Neural progenitor cell (in vitro differentiated cells): Measurements from ENCODE around the gene AGPAT4. TPM values are rescaled to one million over a fixed set of nuclear protein-coding genes. Genes with fewer than 3 reads are reported as not detected.
A peak's percentile ranks its signal among the peaks of the same experiment; 100 is the strongest.

ENCODE experiments used
- DNase-seq: peaks from one replicate; pipeline ENCODE4 v3.0.0-alpha.2; 2016; ENCODE audit warnings: low spot score
- H2AFZ ChIP-seq: fragments of 200-600 bp; sonication (generic); replicated peaks from 2 replicates; pipeline ENCODE4 v1.6.1; 2016; ENCODE audit warnings: antibody characterized with exemption
- H3F3A ChIP-seq: fragments of 200-600 bp; sonication (generic); 2 replicates; pipeline ENCODE4 v1.6.1; 2016; ENCODE audit warnings: antibody characterized with exemption, low read depth
- H3K27ac ChIP-seq: fragments of 200-600 bp; sonication (generic); 2 replicates; pipeline ENCODE4 v1.5.1; 2016; ENCODE audit warnings: mild to moderate bottlenecking
- H3K27me3 ChIP-seq: fragments of 200-600 bp; sonication (generic); 2 replicates; pipeline ENCODE4 v1.6.1; 2016; ENCODE audit warnings: mild to moderate bottlenecking, moderate library complexity
- H3K36me3 ChIP-seq: fragments of 200-600 bp; sonication (generic); 2 replicates; pipeline ENCODE4 v1.5.1; 2016
- H3K4me1 ChIP-seq: fragments of 200-600 bp; sonication (generic); 2 replicates; pipeline ENCODE4 v1.6.1; 2016; ENCODE audit warnings: mixed run types
- H3K4me2 ChIP-seq: fragments of 200-600 bp; sonication (generic); 2 replicates; pipeline ENCODE4 v1.6.1; 2016
- H3K4me3 ChIP-seq: fragments of 200-600 bp; sonication (generic); 2 replicates; pipeline ENCODE4 v1.5.1; 2016
- H3K79me2 ChIP-seq: fragments of 200-600 bp; sonication (generic); 2 replicates; pipeline ENCODE4 v1.6.1; 2016; ENCODE audit warnings: low read depth
- H3K9ac ChIP-seq: fragments of 200-600 bp; sonication (generic); 2 replicates; pipeline ENCODE4 v1.6.1; 2016
- H3K9me3 ChIP-seq: fragments of 200-600 bp; sonication (generic); 2 replicates; pipeline ENCODE4 v1.5.1; 2016; ENCODE audit warnings: low read depth
- H4K20me1 ChIP-seq: fragments of 200-600 bp; sonication (generic); 2 replicates; pipeline ENCODE4 v1.6.1; 2016; ENCODE audit warnings: low read depth
- H3K27ac Mint-ChIP-seq: 3 replicates; pipeline ENCODE4 v1.8.0; 2021; ENCODE audit warnings: mixed read lengths
- H3K27me3 Mint-ChIP-seq: 2 replicates; pipeline ENCODE4 v1.8.0; 2022; ENCODE audit warnings: low read depth, mild to moderate bottlenecking, inconsistent platforms, moderate library complexity, mixed read lengths; ENCODE audit not compliant: insufficient read depth
- H3K36me3 Mint-ChIP-seq: 3 replicates; pipeline ENCODE4 v1.8.0; 2021; ENCODE audit warnings: mixed read lengths
- H3K4me1 Mint-ChIP-seq: 3 replicates; pipeline ENCODE4 v1.8.0; 2021; ENCODE audit warnings: mixed read lengths
- H3K4me3 Mint-ChIP-seq: 3 replicates; pipeline ENCODE4 v1.8.0; 2021; ENCODE audit warnings: mild to moderate bottlenecking, moderate library complexity, mixed read lengths
- H3K9me3 Mint-ChIP-seq: 3 replicates; pipeline ENCODE4 v1.8.0; 2020; ENCODE audit warnings: mixed read lengths
- EZH2 ChIP-seq: fragments of 200-600 bp; sonication (generic); IDR thresholded peaks from 2 replicates; pipeline ENCODE4 v1.6.1; 2017; ENCODE audit warnings: antibody characterized with exemption, mild to moderate bottlenecking, moderate library complexity
- EZH2phosphoT487 ChIP-seq: fragments of 200-600 bp; sonication (generic); IDR thresholded peaks from 2 replicates; pipeline ENCODE4 v1.6.1; 2017; ENCODE audit warnings: antibody characterized with exemption
- total RNA-seq: library from RNA; depleted of rRNA; stranded (reverse); fragments of >200 nt; gene quantifications from 2 replicates; pipeline ENCODE4 v1.2.3, GENCODE V29; 2015; ENCODE audit warnings: low replicate concordance
- TF ChIP-seq, protein P1 (sequence below): fragments of 200-600 bp; sonication (generic); IDR thresholded peaks from 2 replicates; pipeline ENCODE4 v1.5.1; 2017; ENCODE audit warnings: antibody characterized with exemption, mild to moderate bottlenecking

Gene AGPAT4
- total RNA-seq, 1 donor from 2014 or later = 30.5 TPM

DNA sequence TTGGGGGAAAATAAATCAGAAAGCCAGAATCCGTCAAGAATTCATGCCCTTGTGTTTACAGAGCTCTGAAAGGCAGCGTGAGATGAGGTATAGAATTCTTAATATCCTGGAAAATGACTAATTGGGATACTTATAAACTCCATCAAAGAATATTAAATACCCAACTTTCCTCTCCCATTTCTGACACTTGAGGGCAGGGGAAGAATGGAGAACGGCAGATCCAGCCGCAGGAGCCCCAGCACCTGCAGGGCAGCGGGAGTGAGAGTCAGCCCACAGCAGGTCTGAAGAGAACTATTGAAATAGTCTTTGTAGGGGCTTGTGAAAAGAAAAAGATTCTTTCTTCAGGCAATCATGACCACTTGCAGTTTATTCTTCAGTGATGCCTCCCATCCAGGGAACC lies 107.2 kb downstream of the AGPAT4 start:
- H3K79me2 ChIP-seq = peaks cover 8% of the 10 kb centered on the region
- H3K4me2 ChIP-seq = no peak overlapping the region
- H2AFZ ChIP-seq = no peak overlapping the region
- TF ChIP-seq EZH2phosphoT487 (no peak), EZH2 (no peak)
- TF ChIP-seq, protein P1, sequence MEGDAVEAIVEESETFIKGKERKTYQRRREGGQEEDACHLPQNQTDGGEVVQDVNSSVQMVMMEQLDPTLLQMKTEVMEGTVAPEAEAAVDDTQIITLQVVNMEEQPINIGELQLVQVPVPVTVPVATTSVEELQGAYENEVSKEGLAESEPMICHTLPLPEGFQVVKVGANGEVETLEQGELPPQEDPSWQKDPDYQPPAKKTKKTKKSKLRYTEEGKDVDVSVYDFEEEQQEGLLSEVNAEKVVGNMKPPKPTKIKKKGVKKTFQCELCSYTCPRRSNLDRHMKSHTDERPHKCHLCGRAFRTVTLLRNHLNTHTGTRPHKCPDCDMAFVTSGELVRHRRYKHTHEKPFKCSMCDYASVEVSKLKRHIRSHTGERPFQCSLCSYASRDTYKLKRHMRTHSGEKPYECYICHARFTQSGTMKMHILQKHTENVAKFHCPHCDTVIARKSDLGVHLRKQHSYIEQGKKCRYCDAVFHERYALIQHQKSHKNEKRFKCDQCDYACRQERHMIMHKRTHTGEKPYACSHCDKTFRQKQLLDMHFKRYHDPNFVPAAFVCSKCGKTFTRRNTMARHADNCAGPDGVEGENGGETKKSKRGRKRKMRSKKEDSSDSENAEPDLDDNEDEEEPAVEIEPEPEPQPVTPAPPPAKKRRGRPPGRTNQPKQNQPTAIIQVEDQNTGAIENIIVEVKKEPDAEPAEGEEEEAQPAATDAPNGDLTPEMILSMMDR = no peak
- DNase-seq = peak; percentile 26
- Mint-ChIP-seq H3K27ac (no peak overlapping the region), H3K36me3 (peaks cover 61% of the 10 kb centered on the region), H3K4me1 (peaks cover 40% of the 10 kb centered on the region), H3K9me3 (peaks cover 14% of the 10 kb centered on the region), H3K4me3 (no peak overlapping the region), H3K27me3 (peaks cover 4% of the 10 kb centered on the region)
- peaks cover 54% of the 10 kb centered on the region for H4K20me1 ChIP-seq
- H3K4me1 ChIP-seq = peaks cover 32% of the 10 kb centered on the region
- H3K9ac ChIP-seq = no peak overlapping the region
- H3F3A ChIP-seq = peaks cover 30% of the 10 kb centered on the region
- no peaks in the 10 kb centered on the region for H3K27me3 ChIP-seq
- peak overlapping the region; percentile 13 for H3K27ac ChIP-seq
- H3K36me3 ChIP-seq = no peaks in the 10 kb centered on the region
- H3K9me3 ChIP-seq = no peaks in the 10 kb centered on the region
- no peak overlapping the region for H3K4me3 ChIP-seq

DNA sequence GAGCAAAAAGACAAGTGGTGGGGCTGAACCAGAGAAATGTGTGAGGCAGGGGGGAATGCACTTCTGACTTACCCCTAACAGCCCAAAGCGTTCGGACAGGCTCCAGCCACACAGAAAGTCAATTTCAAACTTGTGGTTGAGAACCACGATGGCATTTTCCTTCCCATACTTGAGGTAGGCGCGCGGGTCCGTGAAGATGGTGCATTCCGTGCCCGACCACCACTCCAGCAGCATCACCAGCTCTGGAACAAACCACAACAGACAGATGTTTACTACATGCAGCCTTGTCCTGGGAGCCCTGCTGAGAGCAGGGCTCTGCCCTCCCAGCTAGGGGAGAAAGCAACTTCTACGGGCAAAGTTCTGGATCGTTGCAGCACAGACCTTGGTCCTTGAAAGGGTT lies 107.7 kb downstream of the AGPAT4 start:
- Mint-ChIP-seq H3K9me3 (peaks cover 14% of the 10 kb centered on the region), H3K36me3 (peaks cover 62% of the 10 kb centered on the region), H3K27me3 (peaks cover 4% of the 10 kb centered on the region), H3K27ac (peak overlapping the region; percentile 57), H3K4me1 (peaks cover 40% of the 10 kb centered on the region), H3K4me3 (no peak overlapping the region)
- no peak for DNase-seq
- no peak overlapping the region for H3K4me3 ChIP-seq
- no peak overlapping the region for H3K4me2 ChIP-seq
- no peak overlapping the region for H3K9ac ChIP-seq
- TF ChIP-seq EZH2phosphoT487 (no peak), EZH2 (no peak)
- TF ChIP-seq, protein P1 = no peak
- no peaks in the 10 kb centered on the region for H3K36me3 ChIP-seq
- peaks cover 54% of the 10 kb centered on the region for H4K20me1 ChIP-seq
- peaks cover 8% of the 10 kb centered on the region for H3K79me2 ChIP-seq
- H3F3A ChIP-seq = peaks cover 30% of the 10 kb centered on the region
- no peaks in the 10 kb centered on the region for H3K9me3 ChIP-seq
- no peak overlapping the region for H3K27ac ChIP-seq
- peaks cover 32% of the 10 kb centered on the region for H3K4me1 ChIP-seq
- H2AFZ ChIP-seq = no peak overlapping the region
- no peaks in the 10 kb centered on the region for H3K27me3 ChIP-seq

DNA sequence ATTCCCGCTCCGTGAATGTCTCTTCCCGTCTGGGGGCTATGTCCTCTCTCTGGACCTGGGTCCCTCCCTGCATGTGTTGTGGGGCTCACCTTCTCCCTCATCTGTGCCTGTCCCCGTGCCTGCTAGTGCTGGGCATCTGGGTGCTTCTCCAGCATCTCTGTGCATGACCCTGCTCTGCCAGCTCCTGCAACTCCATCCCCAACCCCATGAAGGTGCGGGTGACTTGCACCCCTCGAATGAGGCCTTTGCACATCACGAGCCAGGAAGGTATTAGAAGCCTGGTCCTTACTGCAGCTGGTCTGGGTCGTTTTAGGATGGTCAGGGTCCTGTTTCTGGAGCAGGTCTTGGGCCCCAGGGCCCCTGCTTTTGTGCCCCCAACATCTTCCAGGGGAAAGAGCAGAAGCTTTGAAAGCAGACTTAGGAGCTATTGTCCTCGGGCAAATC lies 109.7 kb downstream of the AGPAT4 start:
- no peaks in the 10 kb centered on the region for H3K9me3 ChIP-seq
- no peaks in the 10 kb centered on the region for H3K36me3 ChIP-seq
- H2AFZ ChIP-seq = no peak overlapping the region
- Mint-ChIP-seq H3K27me3 (no peaks in the 10 kb centered on the region), H3K4me1 (peaks cover 34% of the 10 kb centered on the region), H3K27ac (no peak overlapping the region), H3K36me3 (peaks cover 52% of the 10 kb centered on the region), H3K9me3 (peaks cover 2% of the 10 kb centered on the region), H3K4me3 (no peak overlapping the region)
- H3F3A ChIP-seq = peaks cover 27% of the 10 kb centered on the region
- TF ChIP-seq, protein P1 = no peak
- TF ChIP-seq EZH2 (no peak), EZH2phosphoT487 (no peak)
- H4K20me1 ChIP-seq = peaks cover 46% of the 10 kb centered on the region
- peaks cover 32% of the 10 kb centered on the region for H3K4me1 ChIP-seq
- no peak for DNase-seq
- H3K27ac ChIP-seq = no peak overlapping the region
- H3K9ac ChIP-seq = no peak overlapping the region
- peaks cover 8% of the 10 kb centered on the region for H3K79me2 ChIP-seq
- no peaks in the 10 kb centered on the region for H3K27me3 ChIP-seq
- no peak overlapping the region for H3K4me3 ChIP-seq
- no peak overlapping the region for H3K4me2 ChIP-seq
